Nephron progenitor cell (in vitro differentiated cells): ENCODE data around the gene SLC13A2.
"Not testable (repeated sequence)": the region's sequence is repeated elsewhere in the genome, so short reads cannot be mapped to it uniquely, and the experiment has no call there.

Source experiments
- DNase-seq: peaks from one replicate; pipeline ENCODE4 v3.0.0; 2021
- H3K27ac Mint-ChIP-seq: 2 replicates; pipeline ENCODE4 v1.8.0; 2021; ENCODE audit warnings: mild to moderate bottlenecking, moderate library complexity, mixed read lengths
- H3K27me3 Mint-ChIP-seq: 2 replicates; pipeline ENCODE4 v1.8.0; 2021; ENCODE audit warnings: mild to moderate bottlenecking, low read depth, mixed read lengths; ENCODE audit not compliant: poor library complexity
- H3K36me3 Mint-ChIP-seq: 2 replicates; pipeline ENCODE4 v1.8.0; 2021; ENCODE audit warnings: low read depth, mixed read lengths
- H3K4me1 Mint-ChIP-seq: 2 replicates; pipeline ENCODE4 v1.8.0; 2021; ENCODE audit warnings: mixed read lengths
- H3K4me3 Mint-ChIP-seq: 2 replicates; pipeline ENCODE4 v1.8.0; 2021; ENCODE audit warnings: mild to moderate bottlenecking, moderate library complexity, mixed read lengths
- H3K9me3 Mint-ChIP-seq: 2 replicates; pipeline ENCODE4 v1.8.0; 2021; ENCODE audit warnings: mild to moderate bottlenecking, moderate library complexity, mixed read lengths
- CTCF ChIP-seq: fragments of 200-600 bp; sonication (generic); IDR thresholded peaks from 2 replicates; pipeline ENCODE4 v1.5.0; 2021; ENCODE audit warnings: antibody characterized with exemption

SLC13A2 gene

DNA sequence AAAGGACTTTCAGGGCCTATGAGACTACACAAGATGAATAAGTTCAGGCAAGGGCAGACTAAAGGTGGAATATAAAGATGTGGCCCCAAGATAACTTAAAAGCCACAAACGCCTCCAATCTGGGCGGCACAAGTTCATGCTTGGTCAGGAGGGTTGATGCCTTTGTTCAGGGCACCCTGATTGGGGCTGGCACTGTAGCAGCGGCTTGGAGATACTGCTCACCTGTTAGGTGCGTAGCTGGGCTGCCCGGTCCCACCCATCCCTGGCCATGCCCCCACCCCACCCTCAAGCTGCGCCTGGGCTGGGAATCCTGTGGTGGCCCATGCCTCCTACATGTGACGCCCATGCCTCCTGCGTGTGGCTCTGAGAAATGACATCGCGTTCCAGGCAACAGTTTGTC is 12.5 kb upstream of the SLC13A2 start:
- peaks cover 7% of the 10 kb centered on the region for H3K4me1 Mint-ChIP-seq
- DNase-seq, result no peak
- no peaks in the 10 kb centered on the region for H3K36me3 Mint-ChIP-seq
- no peak for TF ChIP-seq CTCF
- peaks cover 25% of the 10 kb centered on the region for H3K27me3 Mint-ChIP-seq
- H3K27ac Mint-ChIP-seq, result no peak overlapping the region
- peaks cover 26% of the 10 kb centered on the region for H3K9me3 Mint-ChIP-seq
- no peak overlapping the region for H3K4me3 Mint-ChIP-seq

- H3K36me3 Mint-ChIP-seq, result no peaks in the 10 kb centered on the region
- no peak overlapping the region for H3K27ac Mint-ChIP-seq
- no peak for DNase-seq
- no peak overlapping the region for H3K4me3 Mint-ChIP-seq
- TF ChIP-seq CTCF, result no peak
- peaks cover 54% of the 10 kb centered on the region for H3K27me3 Mint-ChIP-seq
- H3K4me1 Mint-ChIP-seq, result peaks cover 32% of the 10 kb centered on the region
- H3K9me3 Mint-ChIP-seq, result no peaks in the 10 kb centered on the region
Observed at GRCh38 chr17:28466001-28466400, 7.4 kb upstream of the SLC13A2 start.

GRCh38 chr17:28466521-28467048 is 6.9 kb upstream of the SLC13A2 start:
- no peak for DNase-seq
- Mint-ChIP-seq H3K36me3 (no peaks in the 10 kb centered on the region), H3K4me3 (no peak overlapping the region), H3K27me3 (peaks cover 51% of the 10 kb centered on the region), H3K9me3 (no peaks in the 10 kb centered on the region), H3K4me1 (peaks cover 32% of the 10 kb centered on the region), H3K27ac (no peak overlapping the region)
- no peak for TF ChIP-seq CTCF

- peaks cover 50% of the 10 kb centered on the region for H3K27me3 Mint-ChIP-seq
- no peaks in the 10 kb centered on the region for H3K36me3 Mint-ChIP-seq
- H3K4me1 Mint-ChIP-seq, result peaks cover 40% of the 10 kb centered on the region
- no peak overlapping the region for H3K4me3 Mint-ChIP-seq
- TF ChIP-seq CTCF, result no peak
- DNase-seq, result no peak
- H3K9me3 Mint-ChIP-seq, result no peaks in the 10 kb centered on the region
- no peak overlapping the region for H3K27ac Mint-ChIP-seq
Observed at GRCh38 chr17:28467456-28468025, 5.9 kb upstream of the SLC13A2 start.

- H3K9me3 Mint-ChIP-seq, result not testable (repeated sequence)
Observed at GRCh38 chr17:28468033-28468735, 5.3 kb upstream of the SLC13A2 start.

DNA sequence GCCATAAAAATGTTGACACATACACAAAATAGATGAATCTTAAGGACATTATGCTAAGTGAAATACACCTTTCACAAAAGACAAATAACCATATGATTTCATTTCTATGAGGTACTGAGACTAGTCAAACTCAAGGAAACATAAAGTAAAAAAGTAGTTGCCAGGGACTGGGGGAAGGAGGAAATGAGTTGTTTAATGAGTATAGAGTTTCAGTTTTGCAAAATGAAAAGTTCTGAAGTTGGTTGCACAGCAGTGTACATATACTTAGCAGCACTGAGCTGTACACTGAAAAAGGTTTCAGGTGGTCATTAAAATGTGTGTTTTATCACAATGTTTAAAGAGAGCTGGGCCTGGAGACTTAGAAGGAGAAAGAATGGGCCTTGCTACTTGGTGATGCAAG is 4.7 kb upstream of the SLC13A2 start:
- Mint-ChIP-seq H3K4me1 (peaks cover 40% of the 10 kb centered on the region), H3K27me3 (peaks cover 54% of the 10 kb centered on the region), H3K36me3 (no peaks in the 10 kb centered on the region)

More at GRCh38 chr17:28468033-28468735, 5.3 kb upstream of the SLC13A2 start:
- H3K4me3 Mint-ChIP-seq, H3K36me3 Mint-ChIP-seq, H3K27ac Mint-ChIP-seq, DNase-seq: not testable (repeated sequence)
- Mint-ChIP-seq H3K27me3 (peaks cover 51% of the 10 kb centered on the region), H3K4me1 (peaks cover 40% of the 10 kb centered on the region)

More for the DNA sequence above, 4.7 kb upstream of the SLC13A2 start:
- no peaks in the 10 kb centered on the region for H3K9me3 Mint-ChIP-seq
- H3K4me3 Mint-ChIP-seq, result no peak overlapping the region
- no peak for DNase-seq
- no peak for TF ChIP-seq CTCF
- H3K27ac Mint-ChIP-seq, result no peak overlapping the region
